GM13977 (cell line): Measurements from ENCODE around the gene LRRC14B.

Experiments
- DNase-seq: peaks from one replicate; pipeline ENCODE4 v3.0.0; 2012; ENCODE audit warnings: low spot score
- in situ Hi-C: fragments of 300-500 bp; cut with MboI; formaldehyde crosslinking; loops from one replicate; pipeline ENCODE4 v1.12.0; 2022; ENCODE audit warnings: low sequenced_read_pairs, low pct_unique_long_range_greater_than_20kb, mixed read lengths, inconsistent platforms; ENCODE audit not compliant: unreplicated experiment
- TF ChIP-seq, protein P1 (sequence below): IDR thresholded peaks from 2 replicates; pipeline ENCODE4 v1.5.1; 2012; ENCODE audit warnings: mild to moderate bottlenecking, control low read depth; ENCODE audit not compliant: insufficient read depth; ENCODE audit errors: extremely low read depth, missing control alignments

Gene LRRC14B

DNA sequence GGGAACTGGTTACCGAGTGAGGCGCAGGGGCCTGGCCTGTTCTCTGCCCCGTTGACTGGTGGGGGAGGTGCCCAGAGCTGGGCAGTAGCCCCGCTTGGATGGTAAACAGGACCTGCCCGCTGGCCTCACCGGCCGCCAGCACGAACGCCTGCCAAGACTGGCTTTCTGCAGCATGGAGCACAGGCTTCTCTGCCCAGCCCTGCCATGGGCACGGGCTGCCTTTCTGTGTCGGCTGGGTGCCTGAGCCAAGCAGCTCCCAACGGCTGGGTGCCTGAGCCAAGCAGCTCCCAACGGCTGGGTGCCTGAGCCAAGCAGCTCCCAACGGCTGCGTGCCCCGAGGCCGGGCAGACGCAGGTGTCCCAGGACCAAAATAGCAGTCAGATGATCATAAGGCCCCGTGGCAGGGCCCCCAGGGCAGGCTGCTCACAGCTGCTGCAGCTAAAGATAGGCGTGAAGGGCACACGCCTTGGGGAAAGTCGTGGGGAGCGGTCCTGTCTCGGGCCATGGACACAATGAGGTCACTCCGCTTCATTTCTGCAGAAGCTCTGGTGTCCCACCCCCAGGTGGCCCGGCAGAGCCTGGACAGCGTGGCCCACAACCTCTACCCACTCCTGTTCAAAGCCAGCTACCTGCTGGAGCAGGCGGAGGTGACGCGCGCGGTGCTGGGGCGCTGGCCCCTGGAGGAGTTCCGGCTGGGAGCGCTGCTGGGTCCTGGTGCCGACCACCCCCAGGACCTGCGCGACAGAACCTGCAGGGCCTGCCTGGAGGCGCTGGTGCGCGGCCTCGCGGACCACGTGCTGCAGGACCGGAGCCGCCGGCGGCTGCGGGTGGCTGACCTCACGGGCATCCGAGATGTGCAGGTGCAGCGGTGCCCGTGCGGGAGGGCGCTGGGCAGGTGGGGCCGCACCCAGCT lies at the start of gene LRRC14B:
Gene LRRC14B (plus strand): TSS at position 460 of the 913 bp plus-strand sequence. CDS start 44 bp downstream, at position 504.
- TF ChIP-seq, protein P1, sequence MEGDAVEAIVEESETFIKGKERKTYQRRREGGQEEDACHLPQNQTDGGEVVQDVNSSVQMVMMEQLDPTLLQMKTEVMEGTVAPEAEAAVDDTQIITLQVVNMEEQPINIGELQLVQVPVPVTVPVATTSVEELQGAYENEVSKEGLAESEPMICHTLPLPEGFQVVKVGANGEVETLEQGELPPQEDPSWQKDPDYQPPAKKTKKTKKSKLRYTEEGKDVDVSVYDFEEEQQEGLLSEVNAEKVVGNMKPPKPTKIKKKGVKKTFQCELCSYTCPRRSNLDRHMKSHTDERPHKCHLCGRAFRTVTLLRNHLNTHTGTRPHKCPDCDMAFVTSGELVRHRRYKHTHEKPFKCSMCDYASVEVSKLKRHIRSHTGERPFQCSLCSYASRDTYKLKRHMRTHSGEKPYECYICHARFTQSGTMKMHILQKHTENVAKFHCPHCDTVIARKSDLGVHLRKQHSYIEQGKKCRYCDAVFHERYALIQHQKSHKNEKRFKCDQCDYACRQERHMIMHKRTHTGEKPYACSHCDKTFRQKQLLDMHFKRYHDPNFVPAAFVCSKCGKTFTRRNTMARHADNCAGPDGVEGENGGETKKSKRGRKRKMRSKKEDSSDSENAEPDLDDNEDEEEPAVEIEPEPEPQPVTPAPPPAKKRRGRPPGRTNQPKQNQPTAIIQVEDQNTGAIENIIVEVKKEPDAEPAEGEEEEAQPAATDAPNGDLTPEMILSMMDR = no peak
- peak; percentile 64 for DNase-seq
- in situ Hi-C loops = no loop called here

DNA sequence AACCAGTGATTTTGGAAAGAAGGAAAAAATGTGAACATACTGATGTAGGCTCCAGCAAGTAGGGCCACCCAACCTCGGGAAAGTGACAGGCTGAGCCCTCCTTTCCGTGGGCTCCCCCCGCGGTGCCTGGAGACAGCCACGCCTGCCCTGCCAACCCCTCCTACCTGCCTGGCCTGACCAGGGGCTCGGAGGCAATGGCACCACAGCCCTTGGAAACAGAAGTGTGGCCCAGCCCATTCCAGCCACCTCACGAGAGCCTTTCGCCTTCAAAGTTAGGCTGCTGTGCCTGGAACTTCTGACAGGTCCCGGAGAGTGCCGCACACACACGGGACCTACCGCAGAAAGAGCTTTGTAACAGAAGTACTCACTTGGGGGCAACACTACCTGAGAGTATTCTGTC lies 49.5 kb upstream of the LRRC14B start:
- no peak for DNase-seq
- in situ Hi-C loops = no loop called here
- TF ChIP-seq, protein P1 = no peak

DNA sequence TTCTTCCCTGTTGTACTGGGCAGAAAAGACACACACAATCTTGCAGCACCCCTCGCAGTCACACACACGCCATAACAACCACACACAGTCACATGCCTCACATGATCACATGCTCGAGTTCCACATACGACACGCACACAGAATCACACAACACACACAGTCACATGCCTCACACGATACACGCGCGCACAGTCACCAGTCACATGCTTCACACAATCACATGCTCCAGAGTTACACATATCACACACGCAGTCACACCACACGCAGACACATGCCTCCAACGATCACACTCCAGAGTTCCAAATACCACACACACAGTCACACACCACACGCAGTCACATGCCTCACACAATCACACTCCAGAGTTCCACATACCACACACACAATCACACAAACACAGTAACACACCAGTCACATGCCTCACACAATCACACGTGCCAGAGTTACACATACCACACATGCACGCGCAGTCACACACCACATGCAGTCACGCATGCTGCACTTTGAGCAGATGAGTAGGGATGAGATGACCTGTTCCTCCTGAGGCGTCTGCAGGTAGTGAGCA lies 49.0 kb upstream of the LRRC14B start:
- in situ Hi-C loops = no loop called here
- TF ChIP-seq, protein P1 = no peak
- no peak for DNase-seq

DNA sequence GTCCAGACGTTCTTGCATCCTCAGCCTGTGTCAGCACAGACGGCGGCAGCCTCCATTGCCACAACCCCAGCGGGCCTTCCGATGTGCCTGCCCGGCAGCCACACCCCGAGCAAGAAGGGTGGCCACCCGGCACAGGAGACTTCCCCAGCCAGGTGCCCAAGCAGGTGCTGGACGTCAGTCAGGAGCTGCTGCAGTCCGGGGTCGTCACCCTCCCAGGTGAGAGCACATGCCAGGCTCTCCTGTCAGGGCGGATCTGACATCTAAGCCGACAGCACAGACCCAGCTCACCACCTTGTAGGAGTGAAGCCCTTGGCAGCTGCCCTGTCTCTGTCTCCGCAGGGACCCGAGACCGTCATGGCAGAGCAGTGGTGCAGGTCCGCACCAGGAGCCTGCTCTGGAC lies 48.3 kb upstream of the LRRC14B start:
- no peak for DNase-seq
- in situ Hi-C loops = no loop called here
- TF ChIP-seq, protein P1 = no peak

DNA sequence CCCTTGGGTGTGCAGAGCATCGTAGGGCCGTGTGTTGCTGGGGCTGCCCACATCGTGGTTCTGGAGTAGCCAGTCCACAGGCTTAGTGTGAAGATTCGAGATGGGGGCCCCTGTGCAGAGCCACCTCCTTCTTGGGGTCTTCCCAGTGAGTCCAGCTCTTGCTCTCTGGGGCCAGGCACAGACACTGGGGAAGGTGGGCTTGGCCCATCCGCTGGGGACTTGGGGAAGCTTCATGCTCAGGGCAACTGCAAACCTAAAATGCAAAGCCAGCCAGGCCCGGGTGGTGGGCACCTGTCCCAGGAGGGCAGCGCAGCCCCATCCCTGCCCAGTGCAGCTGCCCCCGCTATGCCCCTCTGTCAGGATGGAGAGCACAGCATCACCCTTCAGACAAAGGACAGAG lies 46.4 kb upstream of the LRRC14B start:
- TF ChIP-seq, protein P1 = no peak
- in situ Hi-C loops = no loop called here
- no peak for DNase-seq

DNA sequence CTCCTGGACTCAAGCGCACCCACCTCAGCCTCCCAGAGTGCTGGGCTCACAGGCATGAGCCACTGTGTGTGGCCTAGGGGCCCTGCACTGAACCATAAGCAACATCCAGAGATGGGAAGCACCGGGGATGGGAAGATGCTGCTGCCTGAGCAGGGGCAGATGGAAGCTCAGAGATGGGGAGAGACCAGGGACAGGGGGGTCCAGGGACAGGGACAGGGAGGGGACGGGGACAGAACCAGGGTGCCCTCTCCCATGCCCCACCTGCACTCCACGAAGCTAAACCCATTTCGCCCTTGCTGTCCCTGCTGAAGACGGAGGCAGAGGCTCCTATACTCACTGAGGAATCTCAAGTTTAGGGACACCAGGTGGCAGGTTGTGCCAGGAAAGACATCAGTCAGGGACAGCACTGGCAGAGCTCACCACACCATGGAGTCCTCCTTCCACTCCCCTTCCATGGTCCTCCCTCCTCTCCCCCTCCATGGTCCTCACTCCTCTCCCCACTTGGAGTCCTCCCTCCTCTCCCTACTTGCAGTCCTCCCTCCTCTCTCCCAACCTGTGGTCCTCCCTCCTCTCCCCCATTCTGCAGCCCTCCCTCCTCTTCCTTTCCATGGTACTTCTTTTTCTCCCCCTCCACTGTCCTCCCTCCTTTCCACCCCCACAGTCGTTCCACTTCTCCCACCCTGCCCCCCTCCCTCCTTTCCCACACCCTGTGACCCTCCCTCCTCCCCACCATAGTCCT lies 45.5 kb upstream of the LRRC14B start:
- DNase-seq = no peak
- in situ Hi-C loops = no loop called here
- TF ChIP-seq, protein P1 = no peak
